WTC11 (cell line): ENCODE data around the gene WDR26.

Source experiments
- CREB1 ChIP-seq: sonication (generic); formaldehyde crosslinking; IDR thresholded peaks from 2 replicates; pipeline ENCODE4 v1.8.0; 2023; ENCODE audit warnings: mild to moderate bottlenecking, missing genetic modification reagents
- CTCF ChIP-seq: fragments of 200-600 bp; IDR thresholded peaks from 2 replicates; pipeline ENCODE4 v1.8.0; 2022; ENCODE audit warnings: antibody characterized with exemption
- ESRRA ChIP-seq: sonication (generic); formaldehyde crosslinking; IDR thresholded peaks from 2 replicates; pipeline ENCODE4 v1.8.1; 2022; ENCODE audit warnings: mild to moderate bottlenecking, missing genetic modification reagents, borderline replicate concordance
- SMAD4 ChIP-seq: sonication (generic); formaldehyde crosslinking; IDR thresholded peaks from 2 replicates; pipeline ENCODE4 v1.8.0; 2022; ENCODE audit warnings: mild to moderate bottlenecking, missing genetic modification reagents
- ZNF121 ChIP-seq: sonication (generic); formaldehyde crosslinking; IDR thresholded peaks from 2 replicates; pipeline ENCODE4 v1.8.0; 2023; ENCODE audit warnings: missing genetic modification reagents
- ZNF423 ChIP-seq: fragments of 250-450 bp; sonication (Bioruptor Pico); IDR thresholded peaks from 2 replicates; pipeline ENCODE4 v2.1.2; 2022; ENCODE audit warnings: mild to moderate bottlenecking, moderate library complexity

- TF ChIP-seq CTCF (no peak), ZNF423 (CRISPR knock-in tag) (no peak), CREB1 (no peak), ZNF121 (CRISPR knock-in tag) (no peak), SMAD4 (CRISPR knock-in tag) (no peak), ESRRA (no peak)
Observed at GRCh38 chr1:224378855-224379631, 55.6 kb downstream of the WDR26 start.
